ENCODE measurements around the gene FLACC1. TPM values are rescaled to one million over a fixed set of nuclear protein-coding genes. Genes with fewer than 3 reads are reported as not detected.

Gene FLACC1
- total and polyA plus RNA-seq, 9 of the 15 experiments (the other 6 are each of a cell fraction or from before 2014, with no cell fraction given): 0.07 to 0.68 (median 0.22) TPM; not detected in 2

- TF ChIP-seq ARID3B (CRISPR knock-in tag; IDR thresholded peaks at IDR 0.05; ENCODE audit: borderline replicate concordance) (no peak), NFE2 (IDR thresholded peaks at IDR 0.05; ENCODE audit: low read depth) (peak; percentile 73), CEBPG (CRISPR knock-in tag; IDR thresholded peaks at IDR 0.05) (no peak; the same call in 1 of the 2 replicates), CEBPG (tag; conservative IDR thresholded peaks at IDR 0.05 in 1 of 2, IDR thresholded peaks at IDR 0.05 in 1 of 2) (0 out of 4 replicates have a peak, but pooled peaks of 1 of the 2 experiments have one; percentile 24), ZNF253 (CRISPR knock-in tag; conservative IDR thresholded peaks at IDR 0.05) (no peak), ETV6 (IDR thresholded peaks at IDR 0.05; ENCODE audit: borderline replicate concordance in 1 of 2, low read depth in 2 of 2, low read length in 1 of 2) (no peak), ETV6 (CRISPR knock-in tag; IDR thresholded peaks at IDR 0.05; ENCODE audit: borderline replicate concordance) (no peak), ARID2 (IDR thresholded peaks at IDR 0.05) (no peak), MED1 (CRISPR knock-in tag; IDR thresholded peaks at IDR 0.05; ENCODE audit: borderline replicate concordance) (no peak), KLF13 (tag; IDR thresholded peaks at IDR 0.05; ENCODE audit: borderline replicate concordance, low read depth) (no peak), HMG20A (CRISPR knock-in tag; conservative IDR thresholded peaks at IDR 0.05) (no peak), ZNF280B (CRISPR knock-in tag; IDR thresholded peaks at IDR 0.05) (no peak), ZNF431 (CRISPR knock-in tag; IDR thresholded peaks at IDR 0.05) (no peak), ZNF124 (CRISPR knock-in tag; IDR thresholded peaks at IDR 0.05) (no peak), ZNF778 (CRISPR knock-in tag; IDR thresholded peaks at IDR 0.05) (no peak), YBX1 (IDR thresholded peaks at IDR 0.05) (no peak), PURB (CRISPR knock-in tag; IDR thresholded peaks at IDR 0.05; ENCODE audit: low read depth) (no peak), ZBTB43 (CRISPR knock-in tag; IDR thresholded peaks at IDR 0.05) (no peak), C11orf30 (IDR thresholded peaks at IDR 0.05; ENCODE audit: low read depth) (no peak), CTBP1 (IDR thresholded peaks at IDR 0.05; ENCODE audit: borderline replicate concordance) (peak; percentile 36; the same call in 1 of the 2 replicates), LEF1 (IDR thresholded peaks at IDR 0.05) (no peak), CCAR2 (IDR thresholded peaks at IDR 0.05; ENCODE audit: low read depth, low read length) (no peak), ZC3H4 (CRISPR knock-in tag; IDR thresholded peaks at IDR 0.05; ENCODE audit: borderline replicate concordance) (no peak), TCFL5 (CRISPR knock-in tag; conservative IDR thresholded peaks at IDR 0.05) (no peak), SMAD1 (IDR thresholded peaks at IDR 0.05; ENCODE audit: low read depth, low read length, partially characterized antibody) (no peak), BACH1 (tag; IDR thresholded peaks at IDR 0.05) (0 out of 2 replicates have a peak, but pooled peaks have one; percentile 15), RFX7 (CRISPR knock-in tag; IDR thresholded peaks at IDR 0.05) (no peak), STAT5B (CRISPR knock-in tag; IDR thresholded peaks at IDR 0.05) (no peak)
Observed at GRCh38 chr2:201260302-201260800, 96.8 kb downstream of the FLACC1 start, which contains the start of gene CASP8 (continued).
